H4 (cell line): ENCODE data around the gene INSR. TPM values are rescaled to one million over a fixed set of nuclear protein-coding genes. Genes with fewer than 3 reads are reported as not detected.
"Not testable (repeated sequence)": the region's sequence is repeated elsewhere in the genome, so short reads cannot be mapped to it uniquely, and the experiment has no call there.

Experiments
- DNase-seq: peaks from one replicate; pipeline ENCODE4 v3.0.0-alpha.2; 2015; ENCODE audit warnings: low spot score
- total RNA-seq: library from RNA; depleted of rRNA; stranded (reverse); fragments of >200 nt; shearing (Covaris generic); gene quantifications from 2 replicates; pipeline ENCODE4 v1.2.3, GENCODE V29; 2014; rRNA removed

The INSR gene
- 3.3 and 3.8 TPM in 2 replicates for total RNA-seq

DNA sequence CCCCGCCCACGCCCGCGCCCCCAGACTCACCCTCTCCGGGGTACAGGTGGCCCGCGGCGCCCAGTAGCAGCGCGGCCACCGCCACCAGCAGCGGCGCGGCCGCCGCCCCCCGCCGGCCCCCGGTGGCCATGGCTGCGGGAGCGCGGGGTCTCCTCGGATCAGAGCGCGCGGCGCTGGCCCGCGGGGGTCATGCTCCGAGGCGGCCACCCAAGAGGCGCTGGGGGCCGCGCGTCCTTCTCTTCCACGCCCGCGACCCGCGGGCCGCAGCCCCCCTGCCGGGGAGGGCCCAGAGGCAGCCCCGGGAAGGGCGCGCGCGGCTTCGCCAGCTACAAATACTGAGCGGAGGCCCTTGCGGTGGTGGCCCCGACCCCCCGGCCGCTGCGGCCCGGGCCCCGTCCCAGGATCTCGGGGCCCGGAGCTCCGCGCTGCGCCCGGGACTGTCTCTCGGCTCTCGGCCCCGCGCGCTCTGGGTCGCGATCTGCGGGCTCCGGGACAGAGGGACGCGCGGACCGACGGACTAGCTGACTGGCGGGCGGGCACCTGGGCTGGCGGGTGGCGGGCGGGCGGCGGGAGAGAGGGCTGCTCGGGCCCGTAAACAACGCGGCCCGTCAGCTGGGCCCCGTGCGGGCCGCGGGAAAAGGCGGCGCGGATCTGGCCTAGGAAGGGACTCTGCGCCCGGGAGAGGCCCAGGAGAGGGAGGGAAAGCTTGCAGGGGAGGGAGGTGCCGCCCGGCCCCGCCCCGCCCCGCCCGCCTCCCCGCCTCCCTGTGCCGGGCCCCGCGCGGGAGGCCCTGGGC, at the start of gene INSR:
TSS of gene INSR (minus strand) at position 653 of the 796 bp plus-strand sequence. CDS start at position 130, 523 bp downstream.
- DNase-seq, result peak; percentile 82

DNA sequence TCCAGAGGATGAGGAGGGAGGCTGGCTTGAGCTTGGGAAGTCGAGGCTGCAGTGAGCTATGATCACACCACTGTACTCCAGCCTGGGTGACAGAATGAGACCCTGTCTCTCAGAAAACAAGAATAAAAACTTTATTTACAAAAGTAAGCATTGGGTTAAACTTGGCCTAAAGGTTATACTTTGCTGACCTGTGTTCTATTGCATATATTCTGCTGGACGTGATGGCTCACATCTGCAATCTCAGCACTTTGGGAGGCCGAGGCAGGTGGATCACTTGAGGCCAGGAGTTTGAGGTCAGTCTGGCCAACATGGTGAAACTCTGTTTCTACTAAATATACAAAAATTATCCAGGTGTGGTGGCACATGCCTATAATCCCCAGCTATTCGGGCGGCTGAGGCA, 47.9 kb upstream of the INSR start:
- no peak for DNase-seq

DNA sequence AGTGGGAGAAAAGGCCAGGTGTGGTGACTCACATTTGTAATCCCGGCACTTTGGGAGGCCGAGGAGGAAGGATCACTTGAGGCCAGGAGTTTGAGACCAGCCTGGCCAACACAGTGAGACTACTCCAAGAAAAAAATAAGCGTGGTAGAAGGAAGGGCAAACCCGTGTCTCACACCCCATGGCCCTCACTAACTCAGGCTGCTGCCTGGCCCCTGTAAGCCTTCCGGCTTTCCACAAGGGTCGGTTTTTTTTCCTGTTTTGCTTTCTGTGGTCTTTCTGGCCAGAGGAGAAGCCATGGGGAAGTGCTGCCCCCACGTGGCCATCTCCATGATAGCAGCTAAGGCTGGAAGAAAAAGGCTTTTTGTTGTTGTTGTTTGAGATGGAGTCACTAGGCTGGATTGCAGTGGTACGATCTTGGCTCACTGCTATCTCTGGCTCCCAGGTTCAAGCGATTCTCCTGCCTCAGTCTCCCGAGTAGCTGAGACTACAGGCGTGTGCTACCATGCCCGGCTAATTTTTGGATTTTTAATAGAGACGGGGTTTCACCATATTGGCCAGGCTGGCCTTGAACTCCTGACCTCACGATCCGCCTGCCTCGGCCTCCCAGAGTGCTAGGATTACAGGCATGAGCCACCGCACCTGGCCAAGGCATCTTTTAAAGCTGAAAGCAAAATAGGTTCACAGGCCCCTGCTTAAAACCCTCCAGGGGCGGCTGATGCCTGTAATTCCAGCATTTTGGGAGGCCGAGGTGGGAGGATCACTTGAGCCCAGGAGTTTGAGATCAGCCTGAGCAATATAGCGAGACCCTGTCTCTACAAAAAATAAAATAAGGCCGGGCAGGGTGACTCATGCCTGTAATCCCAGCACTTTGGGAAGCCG, 47.0 kb upstream of the INSR start:
- DNase-seq, result peak; percentile 75

DNA sequence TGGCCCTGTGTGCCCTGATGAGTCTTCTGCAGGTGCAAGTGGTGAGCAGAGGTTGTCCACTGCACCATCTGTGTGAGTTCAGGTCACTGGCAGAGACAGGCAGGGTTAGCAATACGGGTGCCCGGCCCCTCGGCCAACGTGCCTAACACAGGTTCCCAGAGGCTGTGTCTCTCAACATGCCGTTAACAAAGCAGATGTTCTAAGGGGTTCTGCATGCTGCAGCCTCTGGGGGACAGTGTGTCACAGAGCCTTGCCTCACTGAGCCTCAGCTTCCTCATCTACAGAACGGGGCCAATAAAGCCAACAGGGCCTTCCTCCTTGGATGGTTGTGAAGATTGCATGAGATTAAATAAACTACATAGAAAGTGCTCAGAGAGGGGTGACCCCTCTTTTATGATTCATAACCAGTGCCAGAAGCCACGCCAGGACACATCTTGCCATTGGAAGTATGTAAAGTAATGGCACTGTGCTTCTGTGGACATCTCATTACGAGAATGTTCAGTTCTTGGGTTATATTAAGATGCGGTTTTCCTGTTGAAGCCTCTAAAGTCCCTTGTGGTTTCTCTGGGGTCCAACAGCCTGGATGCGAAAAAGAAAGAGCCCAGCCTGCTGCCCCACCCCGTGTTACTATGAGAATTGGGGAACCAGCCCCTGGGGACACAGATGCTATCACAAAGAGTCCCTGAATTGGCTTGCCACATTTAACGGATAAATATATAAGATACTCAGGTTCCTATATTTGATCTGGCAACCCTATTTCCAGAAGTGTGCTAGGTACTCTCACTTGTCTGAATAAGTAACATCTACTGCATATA, 43.4 kb upstream of the INSR start:
- no peak for DNase-seq

DNA sequence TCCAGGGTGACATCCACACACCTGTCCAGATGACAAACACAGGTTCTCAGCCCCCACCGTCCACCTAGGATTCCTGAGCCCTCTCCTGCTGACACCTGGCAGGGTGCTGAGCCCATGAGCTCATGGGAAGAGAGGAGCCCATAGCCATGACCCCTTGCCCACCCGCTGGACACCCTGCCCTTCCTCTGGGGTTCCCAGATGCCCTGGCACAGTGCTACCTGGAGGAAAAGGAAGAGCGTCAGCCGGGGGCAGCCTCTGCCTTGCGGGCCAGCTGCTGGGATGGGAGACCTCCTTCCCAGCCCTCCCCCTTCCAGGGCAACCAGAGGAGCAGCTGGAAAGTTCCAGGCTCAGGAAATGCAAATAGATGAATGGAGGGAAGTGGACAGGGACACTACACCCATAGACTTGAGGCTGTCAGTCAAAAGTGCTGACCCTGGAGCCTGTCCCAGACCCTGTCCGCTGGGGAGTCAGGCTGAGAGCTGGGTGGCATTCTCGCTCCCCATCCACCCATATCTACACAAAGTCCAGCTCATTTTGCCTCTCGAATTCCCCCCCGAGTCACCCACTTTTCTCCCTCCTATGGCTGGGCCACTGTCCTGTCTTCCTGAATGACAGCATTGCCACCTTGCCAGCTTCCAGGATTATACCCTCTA, 42.2 kb upstream of the INSR start:
- no peak for DNase-seq

DNA sequence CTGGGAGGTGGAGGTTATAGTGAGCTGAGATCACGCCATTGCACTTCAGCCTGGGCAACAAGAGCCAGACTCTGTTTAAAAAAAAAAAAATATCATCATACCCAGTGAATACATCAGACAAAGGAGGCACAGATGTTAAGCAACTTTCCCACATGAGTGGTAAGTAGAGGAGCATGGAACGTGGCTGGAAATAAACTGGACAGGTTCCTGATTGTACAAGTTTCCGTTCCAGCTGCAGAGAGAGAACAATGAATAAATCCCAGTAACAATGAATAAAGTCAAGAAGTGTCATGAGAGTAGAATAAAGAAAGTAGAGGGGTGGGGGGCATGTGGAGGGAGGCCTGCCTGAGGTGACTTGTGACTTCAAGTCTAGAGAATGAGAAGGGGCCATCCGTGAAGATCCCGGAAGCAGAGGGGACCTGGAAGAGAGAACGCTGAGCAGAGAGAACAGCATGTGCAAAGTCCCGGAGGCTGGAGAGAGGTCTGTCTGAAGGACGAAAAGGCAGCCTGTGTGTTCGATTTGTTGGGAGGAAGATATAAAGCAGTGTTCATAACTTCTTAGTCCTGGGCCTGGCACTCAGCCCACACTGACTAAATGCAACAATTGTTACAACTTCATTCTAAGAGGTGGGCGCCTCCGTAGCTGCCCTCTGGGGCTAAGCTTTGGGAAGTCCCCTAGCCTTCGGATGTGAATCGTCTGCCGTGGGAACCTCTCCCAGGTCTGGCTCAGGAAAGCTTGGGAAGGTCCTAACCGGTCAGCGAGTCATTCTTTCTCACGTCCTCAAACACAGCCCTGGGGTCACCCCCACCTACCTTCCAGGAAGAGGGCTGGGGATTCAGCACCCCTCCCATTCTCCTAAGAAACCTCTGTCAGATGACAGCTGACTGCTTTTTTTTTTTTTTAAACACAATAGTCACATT, 39.2 kb upstream of the INSR start:
- no peak for DNase-seq

DNA sequence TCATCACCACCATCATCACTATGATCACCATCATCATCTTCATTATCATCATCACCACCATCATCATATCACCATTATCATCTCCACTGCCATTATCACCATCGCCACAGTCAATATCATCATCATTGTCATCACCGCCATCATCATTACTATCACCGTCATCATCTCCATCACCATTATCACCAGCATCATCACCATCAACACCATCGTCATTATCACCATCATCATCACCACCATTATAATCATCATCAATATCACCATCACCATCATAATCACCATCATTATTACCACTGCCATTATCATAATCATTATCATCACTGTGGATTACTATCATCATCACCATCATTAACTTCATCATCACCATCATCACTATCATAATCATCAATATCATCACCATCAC, 37.2 kb upstream of the INSR start:
- DNase-seq, result no peak

DNA sequence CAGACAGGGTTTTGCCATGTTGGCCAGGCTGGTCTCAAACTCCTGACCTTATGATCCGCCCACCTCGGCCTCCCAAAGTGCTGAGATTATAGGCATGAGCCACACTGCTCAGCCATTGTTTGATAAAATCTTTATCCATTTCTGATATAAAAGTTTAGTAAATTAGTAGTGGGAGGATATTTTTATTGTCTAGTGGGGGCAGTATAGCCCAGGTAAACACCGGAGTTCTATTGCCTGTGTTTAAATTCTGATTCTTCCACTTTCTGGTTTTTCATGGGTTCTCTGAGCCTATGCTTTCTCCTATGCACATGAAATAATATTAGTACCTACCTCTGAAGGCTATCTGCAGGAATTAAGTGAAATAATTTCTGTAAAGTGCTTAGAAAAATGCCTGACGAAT, 34.4 kb upstream of the INSR start:
- no peak for DNase-seq

DNA sequence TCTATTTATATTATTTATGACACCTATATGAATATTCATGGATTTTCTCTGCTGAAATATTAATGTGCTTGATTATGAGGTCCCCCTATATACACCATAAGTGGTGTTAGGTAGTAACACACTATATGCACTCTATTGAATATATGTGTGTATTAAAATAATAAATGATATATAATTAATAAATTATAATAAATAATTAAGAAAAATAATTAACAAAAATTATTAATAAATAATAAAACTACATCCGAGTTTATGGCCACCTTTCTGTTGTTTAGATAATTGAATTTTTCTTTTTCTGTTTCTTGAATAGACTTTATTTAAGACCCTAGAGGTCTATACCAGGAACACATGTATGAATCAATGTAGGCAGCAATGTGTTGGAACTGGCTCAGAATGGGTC, 33.6 kb upstream of the INSR start:
- DNase-seq, result no peak

DNA sequence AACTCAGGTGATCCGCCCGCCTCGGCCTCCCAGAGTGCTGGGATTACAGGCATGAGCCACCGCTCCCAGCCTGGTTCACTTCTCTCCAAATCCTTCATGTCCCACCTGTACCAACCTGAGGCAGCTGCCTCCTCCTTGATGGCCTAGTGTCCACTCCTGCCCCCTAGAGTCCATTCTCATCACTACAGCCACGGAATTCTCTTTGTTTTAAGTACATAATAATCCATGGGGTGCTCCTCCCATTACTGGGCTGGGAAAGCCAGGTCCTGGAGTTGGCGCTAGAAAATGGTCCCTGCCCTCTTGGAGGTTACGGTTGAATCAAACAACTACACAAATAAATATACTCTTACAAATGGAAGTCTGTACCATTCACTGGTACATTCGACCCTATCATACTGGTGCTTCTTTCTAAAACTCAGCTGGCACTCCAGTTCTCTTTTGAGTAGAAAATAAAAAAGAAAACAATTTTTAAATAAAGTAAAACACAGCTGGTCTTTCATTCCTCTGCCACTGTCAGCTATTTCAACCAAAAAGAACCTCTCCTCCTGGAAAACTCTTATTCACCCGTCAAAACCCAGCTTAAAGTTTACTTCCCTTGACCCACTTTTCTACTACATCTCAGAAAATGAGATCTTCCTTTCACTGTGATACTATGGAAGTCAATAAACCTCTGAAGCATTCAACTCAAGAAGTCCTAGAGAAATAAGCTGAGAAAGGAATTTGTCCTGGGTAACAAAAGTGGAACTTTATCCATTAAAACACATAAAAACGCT, 32.1 kb upstream of the INSR start:
- DNase-seq, result peak; percentile 34

DNA sequence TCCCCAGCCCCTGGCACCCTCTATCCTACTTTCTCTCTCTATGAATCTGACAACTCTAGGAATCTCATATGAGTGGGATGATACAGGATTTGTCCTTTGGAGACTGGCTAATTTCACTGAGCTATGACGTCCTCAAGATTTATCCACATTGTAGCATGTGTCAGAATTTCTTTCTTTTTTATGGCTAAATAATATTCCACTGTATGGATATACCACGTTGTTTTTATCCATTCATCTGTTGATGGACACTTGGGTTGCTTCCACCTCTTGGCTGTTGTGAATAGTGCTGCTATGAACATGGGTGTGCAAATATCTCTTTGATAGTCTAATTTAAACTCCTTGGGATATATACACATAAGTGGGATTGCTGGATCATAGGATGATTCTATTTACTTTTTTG, 24.0 kb upstream of the INSR start:
- DNase-seq, result no peak

DNA sequence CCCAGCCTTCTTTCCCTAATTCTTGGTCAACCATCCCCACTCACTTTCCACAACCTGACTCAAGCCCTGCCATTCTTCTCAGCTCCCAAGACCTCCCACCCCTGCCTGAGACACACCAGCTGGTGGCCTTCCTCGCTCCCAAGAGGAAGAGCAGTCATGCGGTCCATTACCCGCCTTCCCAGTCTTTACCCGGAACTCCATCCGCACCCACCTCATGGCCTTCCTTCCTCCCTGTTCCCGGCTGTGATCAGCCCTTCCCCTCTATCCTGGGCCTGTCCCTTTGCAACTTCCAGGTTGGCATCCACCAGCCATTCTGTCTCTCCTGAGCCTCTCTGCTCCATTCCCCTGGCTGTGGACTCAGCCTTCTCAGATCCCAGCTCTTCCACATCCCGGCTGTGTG, 18.6 kb upstream of the INSR start:
- no peak for DNase-seq

DNA sequence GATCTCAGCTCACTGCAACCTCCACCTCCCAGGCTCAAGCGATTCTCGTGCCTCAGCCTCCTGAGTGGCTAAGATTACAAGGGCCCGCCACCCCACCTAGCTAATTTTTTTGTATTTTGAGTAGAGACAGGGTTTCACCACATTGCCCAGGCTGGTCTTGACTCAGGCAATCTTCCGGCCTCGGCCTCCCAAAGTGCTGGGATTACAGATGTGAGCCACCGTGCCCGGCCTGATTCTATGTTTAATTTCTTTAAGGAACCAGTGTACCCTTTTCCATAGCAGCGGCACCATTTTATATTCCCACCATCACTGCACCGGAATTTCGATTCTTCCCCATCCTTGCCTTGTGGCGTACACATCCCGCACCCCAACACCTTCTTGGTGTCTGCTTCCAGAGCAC, 17.7 kb upstream of the INSR start:
- DNase-seq, result no peak

DNA sequence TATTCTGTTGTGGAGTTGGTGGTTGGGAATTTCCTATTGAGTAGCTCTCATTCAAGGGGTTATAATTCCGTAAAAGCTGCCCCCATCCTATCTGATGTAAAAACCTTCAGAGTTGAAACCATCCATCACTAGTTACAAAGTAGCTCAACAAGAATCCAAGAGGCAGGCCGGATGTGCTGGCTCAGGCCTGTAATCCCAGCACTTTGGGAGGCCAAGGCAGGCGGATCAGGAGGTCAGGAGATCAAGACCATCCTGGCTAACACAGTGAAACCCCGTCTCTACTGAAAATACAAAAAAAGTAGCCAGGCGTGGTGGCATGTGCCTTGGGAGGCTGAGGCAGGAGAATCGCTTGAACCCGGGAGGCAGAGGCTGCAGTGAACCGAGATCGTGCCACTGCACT, 14.1 kb upstream of the INSR start:
- not testable (repeated sequence) for DNase-seq

DNA sequence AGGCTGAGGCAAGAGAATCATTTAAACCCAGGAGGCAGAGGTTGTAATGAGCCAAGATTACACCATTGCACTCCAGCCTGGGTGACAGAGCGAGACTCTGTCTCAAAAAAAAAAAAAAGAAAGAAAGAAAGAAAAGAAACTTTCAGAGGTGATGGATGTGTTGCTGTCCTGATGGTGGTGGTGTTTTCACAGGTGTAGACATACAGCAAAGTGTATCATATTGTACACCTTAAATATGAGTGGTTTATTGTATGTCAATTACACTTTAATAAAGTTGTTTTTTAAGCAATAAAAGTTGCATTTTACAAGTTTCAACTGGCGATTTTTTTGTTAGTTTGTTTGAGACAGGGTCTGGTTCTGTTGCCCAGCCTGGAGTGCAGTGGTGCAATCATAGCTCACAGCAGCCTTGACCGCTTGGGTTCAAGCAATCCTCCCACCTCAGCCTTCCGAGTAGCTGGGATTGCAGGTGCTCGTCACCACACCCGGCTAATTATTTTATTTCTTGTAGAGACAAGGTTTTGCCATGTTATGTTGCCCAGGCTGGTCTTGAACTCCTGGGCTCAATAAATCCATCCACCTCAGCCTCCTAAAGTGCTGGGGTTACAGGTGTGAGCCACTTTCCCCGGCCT, 13.5 kb upstream of the INSR start:
- no peak for DNase-seq

DNA sequence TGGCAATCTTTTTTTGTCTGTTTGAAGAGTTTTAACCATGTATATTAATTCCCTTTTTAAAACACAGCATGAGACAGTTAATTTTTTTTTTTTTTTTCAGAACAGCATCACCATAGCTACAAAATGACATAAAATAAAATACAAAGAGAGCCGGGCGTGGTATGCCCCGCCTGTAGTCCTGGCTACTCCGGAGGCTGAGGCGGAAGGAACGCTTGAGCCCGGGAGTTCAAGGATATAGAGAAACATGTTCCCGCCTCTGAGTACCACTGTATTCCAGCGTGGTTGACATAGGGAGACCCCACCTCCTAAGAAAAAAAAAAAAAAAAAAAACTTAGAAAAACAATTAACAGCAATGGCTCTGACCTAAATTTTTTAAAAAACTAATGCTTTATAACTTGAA, 10.0 kb upstream of the INSR start:
- no peak for DNase-seq

DNA sequence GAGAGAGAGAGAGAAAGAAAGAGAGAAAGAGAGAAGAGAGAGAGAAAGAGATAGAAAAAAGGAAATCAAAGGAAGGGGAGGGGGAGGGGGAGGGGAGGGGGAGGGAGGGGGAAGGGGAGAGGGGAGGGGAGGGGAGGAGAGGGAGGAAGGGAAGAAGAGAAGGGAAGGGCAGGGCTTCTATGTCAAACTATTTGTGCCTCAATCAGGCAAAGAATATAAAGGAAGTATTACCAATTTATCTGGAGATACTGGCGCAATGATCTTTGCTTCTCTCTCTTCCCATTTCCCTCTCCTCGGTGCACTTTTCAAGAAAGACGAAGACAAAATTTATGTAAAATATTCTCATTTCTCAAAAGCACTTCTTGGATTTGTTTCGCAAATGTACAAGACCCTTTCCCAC, 9.3 kb upstream of the INSR start:
- no peak for DNase-seq

DNA sequence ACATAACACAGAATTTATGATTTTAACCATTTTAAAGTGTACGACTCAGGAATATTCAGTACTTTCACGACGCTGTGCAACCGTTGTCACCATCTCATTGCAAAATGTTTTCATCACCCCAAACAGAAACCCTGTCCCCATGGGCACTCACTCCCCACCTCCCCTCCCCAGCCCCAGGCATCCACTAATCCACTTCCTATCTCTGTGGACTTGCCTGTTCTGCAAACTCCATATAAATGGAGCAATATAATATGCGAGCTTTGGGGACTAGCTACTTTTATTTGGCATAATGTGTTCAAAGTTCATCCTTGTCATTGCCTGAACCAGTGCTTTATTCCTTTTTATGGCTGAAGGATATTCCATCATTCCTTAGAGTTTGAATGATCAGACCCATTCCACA, 7.3 kb upstream of the INSR start:
- DNase-seq, result no peak

DNA sequence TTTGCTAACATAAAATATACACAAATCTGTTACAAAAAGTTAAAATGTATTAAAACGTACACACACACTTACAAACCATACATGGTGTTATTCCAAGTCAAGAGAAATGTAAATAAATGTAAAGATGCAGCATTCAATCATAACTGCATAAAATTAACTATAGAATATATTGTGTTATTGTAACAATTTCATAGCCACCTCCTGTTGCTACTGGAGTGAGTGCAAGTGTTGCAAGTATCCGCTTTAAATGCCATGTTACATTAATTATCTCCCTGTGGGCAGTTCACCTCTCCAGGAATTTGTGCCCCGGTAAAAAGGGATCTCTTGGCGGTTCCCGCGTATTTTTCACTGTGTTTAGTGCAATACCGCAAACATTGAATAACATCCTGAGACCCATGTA, 3.5 kb upstream of the INSR start:
- no peak for DNase-seq
